ENCODE data around the gene RALGDS. TPM values are rescaled to one million over a fixed set of nuclear protein-coding genes. Genes with fewer than 3 reads are reported as not detected.

The RALGDS gene
- total and polyA plus RNA-seq, 2 of the 13 experiments (the other 11 are each of a cell fraction or from before 2014, with no cell fraction given), result 12.9 to 25.5 TPM

GRCh38 chr9:133098104-133098754 is 22.8 kb downstream of the RALGDS start:
- FAIRE-seq, result no peak
- in situ Hi-C loops (cut with HindIII; ENCODE audit: extremely low pct_ligation_motif_present, low pct_unique_long_range_greater_than_20kb), result no loop called here

GRCh38 chr9:133094842-133095393 is 26.1 kb downstream of the RALGDS start:
- Histone ChIP-seq H3K4me3 (replicated peaks in 1 of 3; ENCODE audit: insufficient read depth in 1 of 3, low read depth in 2 of 3, low read length in 3 of 3) (no peak overlapping the region), H2AFZ (ENCODE audit: low read length) (no peak overlapping the region), H3K27ac (ENCODE audit: extremely low read length, insufficient read depth, low read length) (no peak overlapping the region), H3K9me3 (ENCODE audit: low read length) (no peaks in the 10 kb centered on the region), H3K4me2 (ENCODE audit: low read depth, low read length) (no peak overlapping the region), H3K79me2 (ENCODE audit: insufficient read depth, low read length) (no peaks in the 10 kb centered on the region), H3K4me1 (ENCODE audit: insufficient read depth, low read length) (no peaks in the 10 kb centered on the region), H4K20me1 (ENCODE audit: insufficient read depth, low read length) (no peaks in the 10 kb centered on the region), H3K27me3 (ENCODE audit: control insufficient read depth in 1 of 2, insufficient read depth in 2 of 2, low read length in 2 of 2) (0 out of 5 replicates have a peak, but pooled peaks cover 0 to 5% of the 10 kb centered on the region in 2 experiments), H3K36me3 (replicated peaks in 1 of 2; ENCODE audit: control insufficient read depth in 1 of 2, insufficient read depth in 2 of 2, low read length in 2 of 2) (peaks cover 5 to 18% of the 10 kb centered on the region in 2 experiments; a peak in 4 of 5 replicates), H3K9ac (ENCODE audit: insufficient read depth, low read depth, low read length) (no peak overlapping the region)
- DNase-seq (ENCODE audit: low spot score) (no peak), FAIRE-seq (no peak), ATAC-seq (no peak)
- intact Hi-C loops (cut with micrococcal nuclease; ENCODE audit: unreplicated experiment) (loop anchor here (5.0 kb wide), 1 partner anchor 1072 kb away; no protein-coding TSS in a partner anchor), in situ Hi-C loops (cut with HindIII; ENCODE audit: extremely low pct_ligation_motif_present, low pct_unique_long_range_greater_than_20kb) (no loop called here)
- BruUV-seq (replicated peaks), result no TSS peak
- ChIA-PET CTCF (ENCODE audit: low intra/inter-chr PET ratio, low total read pairs) (no interaction called here), POLR2A (no interaction called here)
- WGBS (ENCODE audit: low lambda C conversion rate), result 80% methylated on average over 3 of the region's 3 CpGs
- TF ChIP-seq HOXA7 (CRISPR knock-in tag; IDR thresholded peaks at IDR 0.05) (no peak), SP140L (CRISPR knock-in tag; IDR thresholded peaks at IDR 0.05; ENCODE audit: borderline replicate concordance) (no peak), HOXA3 (CRISPR knock-in tag; IDR thresholded peaks at IDR 0.05) (no peak), ZNF816 (CRISPR knock-in tag; IDR thresholded peaks at IDR 0.05; ENCODE audit: borderline replicate concordance) (no peak), E2F5 (CRISPR knock-in tag; conservative IDR thresholded peaks at IDR 0.05) (no peak), HNRNPL (IDR thresholded peaks at IDR 0.05; ENCODE audit: low read depth, low read length) (no peak), NFIB (CRISPR knock-in tag; IDR thresholded peaks at IDR 0.05; ENCODE audit: borderline replicate concordance) (no peak), NCOR1 (IDR thresholded peaks at IDR 0.05; ENCODE audit: borderline replicate concordance, low read length) (no peak), MEIS2 (CRISPR knock-in tag; IDR thresholded peaks at IDR 0.05) (no peak), PHF21A (CRISPR knock-in tag; IDR thresholded peaks at IDR 0.05) (no peak), ZSCAN25 (CRISPR knock-in tag; IDR thresholded peaks at IDR 0.05) (no peak), MATR3 (CRISPR knock-in tag; IDR thresholded peaks at IDR 0.05) (no peak), KLF11 (CRISPR knock-in tag; IDR thresholded peaks at IDR 0.05) (no peak)

More at GRCh38 chr9:133098104-133098754, 22.8 kb downstream of the RALGDS start:
- ChIA-PET CTCF (ENCODE audit: low intra/inter-chr PET ratio, low total read pairs) (no interaction called here), POLR2A (interaction anchor here (1.5 kb wide), 1 partner anchor 67 kb away, joined by 3 read pairs; the partner anchor contains the start of gene GTF3C5)
- H3K9me3 ChIP-seq (ENCODE audit: low read length), result no peaks in the 10 kb centered on the region
- DNase-seq (ENCODE audit: low spot score) (no peak), ATAC-seq (no peak)
- BruUV-seq (replicated peaks), result no TSS peak
- intact Hi-C loops (cut with micrococcal nuclease; ENCODE audit: unreplicated experiment), result no loop called here
- 89% methylated on average over 13 of the region's 16 CpGs for WGBS (ENCODE audit: low lambda C conversion rate)
- no peaks in the 10 kb centered on the region for H4K20me1 ChIP-seq (ENCODE audit: insufficient read depth, low read length)
- H3K36me3 ChIP-seq (replicated peaks in 1 of 2; ENCODE audit: control insufficient read depth in 1 of 2, insufficient read depth in 2 of 2, low read length in 2 of 2), result peaks cover 21 to 46% of the 10 kb centered on the region in 2 experiments; a peak in 4 of 5 replicates
- H3K79me2 ChIP-seq (ENCODE audit: insufficient read depth, low read length), result no peaks in the 10 kb centered on the region
- H3K4me2 ChIP-seq (ENCODE audit: low read depth, low read length), result no peak overlapping the region
- no peaks in the 10 kb centered on the region for H3K4me1 ChIP-seq (ENCODE audit: insufficient read depth, low read length)
- H3K4me3 ChIP-seq (replicated peaks in 1 of 3; ENCODE audit: insufficient read depth in 1 of 3, low read depth in 2 of 3, low read length in 3 of 3), result no peak overlapping the region
- no peak for TF ChIP-seq ZNF441 (CRISPR knock-in tag; IDR thresholded peaks at IDR 0.05; ENCODE audit: borderline replicate concordance)
- no peak for TF ChIP-seq ZNF205 (CRISPR knock-in tag; IDR thresholded peaks at IDR 0.05)
- TF ChIP-seq HNRNPL (IDR thresholded peaks at IDR 0.05; ENCODE audit: low read depth, low read length), result peak; percentile 80
- no peak for TF ChIP-seq MEF2D (CRISPR knock-in tag; IDR thresholded peaks at IDR 0.05)
- no peak for TF ChIP-seq SSRP1 (CRISPR knock-in tag; IDR thresholded peaks at IDR 0.05)
- no peak for TF ChIP-seq ZSCAN20 (CRISPR knock-in tag; IDR thresholded peaks at IDR 0.05; ENCODE audit: borderline replicate concordance)
- no peak overlapping the region for H2AFZ ChIP-seq (ENCODE audit: low read length)
- H3K27ac ChIP-seq (ENCODE audit: extremely low read length, insufficient read depth, low read length), result no peak overlapping the region
- no peak overlapping the region for H3K9ac ChIP-seq (ENCODE audit: insufficient read depth, low read depth, low read length)
- H3K27me3 ChIP-seq (ENCODE audit: control insufficient read depth in 1 of 2, insufficient read depth in 2 of 2, low read length in 2 of 2), result no peaks in the 10 kb centered on the region
